ENCODE results near the gene FRRS1.
"Not testable (repeated sequence)": the region's sequence is repeated elsewhere in the genome, so short reads cannot be mapped to it uniquely, and the experiment has no call there.

DNA sequence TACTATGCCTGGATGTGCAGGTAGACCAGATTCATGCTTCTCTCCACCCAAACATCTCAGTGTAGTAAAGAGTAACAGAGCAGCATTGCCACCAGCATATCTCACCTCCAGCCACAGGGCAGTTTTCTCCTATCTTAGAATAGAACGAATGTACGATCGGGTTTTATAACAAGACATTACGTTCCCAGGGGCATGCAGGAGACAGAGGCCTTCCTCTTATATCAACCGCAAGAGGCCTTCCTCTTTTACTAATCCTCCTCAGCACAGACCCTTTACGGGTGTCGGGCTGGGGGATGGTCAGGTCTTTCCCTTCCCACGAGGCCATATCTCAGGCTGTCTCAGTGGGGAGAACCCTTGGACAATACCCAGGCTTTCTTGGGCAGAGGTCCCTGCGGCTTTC lies 27.4 kb upstream of the FRRS1 start:
- TF ChIP-seq, protein P1, sequence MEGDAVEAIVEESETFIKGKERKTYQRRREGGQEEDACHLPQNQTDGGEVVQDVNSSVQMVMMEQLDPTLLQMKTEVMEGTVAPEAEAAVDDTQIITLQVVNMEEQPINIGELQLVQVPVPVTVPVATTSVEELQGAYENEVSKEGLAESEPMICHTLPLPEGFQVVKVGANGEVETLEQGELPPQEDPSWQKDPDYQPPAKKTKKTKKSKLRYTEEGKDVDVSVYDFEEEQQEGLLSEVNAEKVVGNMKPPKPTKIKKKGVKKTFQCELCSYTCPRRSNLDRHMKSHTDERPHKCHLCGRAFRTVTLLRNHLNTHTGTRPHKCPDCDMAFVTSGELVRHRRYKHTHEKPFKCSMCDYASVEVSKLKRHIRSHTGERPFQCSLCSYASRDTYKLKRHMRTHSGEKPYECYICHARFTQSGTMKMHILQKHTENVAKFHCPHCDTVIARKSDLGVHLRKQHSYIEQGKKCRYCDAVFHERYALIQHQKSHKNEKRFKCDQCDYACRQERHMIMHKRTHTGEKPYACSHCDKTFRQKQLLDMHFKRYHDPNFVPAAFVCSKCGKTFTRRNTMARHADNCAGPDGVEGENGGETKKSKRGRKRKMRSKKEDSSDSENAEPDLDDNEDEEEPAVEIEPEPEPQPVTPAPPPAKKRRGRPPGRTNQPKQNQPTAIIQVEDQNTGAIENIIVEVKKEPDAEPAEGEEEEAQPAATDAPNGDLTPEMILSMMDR (optimal IDR thresholded peaks at IDR 0.05 in 1 of 3, IDR thresholded peaks at IDR 0.05 in 1 of 3, conservative IDR thresholded peaks at IDR 0.05 in 1 of 3; ENCODE audit: extremely low read depth in 1 of 3, insufficient read depth in 2 of 3, low read length in 3 of 3) = not testable (repeated sequence)
- not testable (repeated sequence) for TF ChIP-seq EZH2 (IDR thresholded peaks at IDR 0.05; ENCODE audit: low read length)
